Cardiac muscle cell (in vitro differentiated cells and primary cell): Measurements from ENCODE around the gene KIRREL3. TPM values are rescaled to one million over a fixed set of nuclear protein-coding genes. Genes with fewer than 3 reads are reported as not detected.

Experiments
- DNase-seq, 2 donors: peaks; one replicate each; pipeline versions ENCODE4 v3.0.0 to v3.0.0-alpha.2; 2010 to 2017; ENCODE audit warnings: low read depth in 1 of 2, low spot score in 1 of 2
- H3K27ac ChIP-seq: fragments of 200-600 bp; sonication (generic); 2 replicates; pipeline ENCODE4 v1.5.1; 2016
- H3K27me3 ChIP-seq: fragments of 200-600 bp; sonication (generic); 2 replicates; pipeline ENCODE4 v1.6.0; 2016; ENCODE audit warnings: control low read depth
- H3K36me3 ChIP-seq: fragments of 200-600 bp; sonication (generic); 2 replicates; pipeline ENCODE4 v1.5.1; 2016; ENCODE audit warnings: control low read depth
- H3K4me1 ChIP-seq: fragments of 200-600 bp; sonication (generic); 2 replicates; pipeline ENCODE4 v1.8.1; 2017; ENCODE audit warnings: low read depth, mild to moderate bottlenecking, mixed run types
- H3K4me3 ChIP-seq: fragments of 200-600 bp; sonication (generic); 2 replicates; pipeline ENCODE4 v1.5.1; 2016; ENCODE audit warnings: mild to moderate bottlenecking
- H3K9me3 ChIP-seq: fragments of 200-600 bp; sonication (generic); 2 replicates; pipeline ENCODE4 v1.5.1; 2017; ENCODE audit warnings: low read depth, mild to moderate bottlenecking, control low read depth
- CTCF ChIP-seq: IDR thresholded peaks from 2 replicates; pipeline ENCODE4 v1.5.1; 2012; ENCODE audit warnings: low read depth, mild to moderate bottlenecking, low read length
- polyA plus RNA-seq: library from polyadenylated mRNA; unstranded; fragments of >200 nt; fragmentation: Nextera tagmentation; extraction: Ambion mirVana; gene quantifications from 2 replicates; pipeline ENCODE4 v1.2.1, GENCODE V29; 2016
- total RNA-seq: library from RNA; depleted of rRNA; stranded (reverse); fragments of >200 nt; gene quantifications from 2 replicates; pipeline ENCODE4 v1.2.3, GENCODE V29; 2016

KIRREL3 gene
- total and polyA plus RNA-seq, 2 experiments from 2014 or later: 0.12 to 0.89 TPM

- no peaks in the 10 kb centered on the region for H3K9me3 ChIP-seq
- no peaks in the 10 kb centered on the region for H3K36me3 ChIP-seq
- peaks cover 49% of the 10 kb centered on the region for H3K27me3 ChIP-seq
- no peak overlapping the region for H3K4me3 ChIP-seq
- DNase-seq: no peak
- no peak overlapping the region for H3K27ac ChIP-seq
- TF ChIP-seq CTCF: no peak
- H3K4me1 ChIP-seq: no peaks in the 10 kb centered on the region
Measured at GRCh38 chr11:126945319-126945718, 55.3 kb downstream of the KIRREL3 start.

- peaks cover 33% of the 10 kb centered on the region for H3K27me3 ChIP-seq
- no peak for DNase-seq
- TF ChIP-seq CTCF: no peak
- no peaks in the 10 kb centered on the region for H3K9me3 ChIP-seq
- no peak overlapping the region for H3K4me3 ChIP-seq
- no peak overlapping the region for H3K27ac ChIP-seq
- H3K4me1 ChIP-seq: no peaks in the 10 kb centered on the region
- no peaks in the 10 kb centered on the region for H3K36me3 ChIP-seq
Measured at GRCh38 chr11:126943316-126943715, 57.3 kb downstream of the KIRREL3 start.

- Histone ChIP-seq H3K27me3 (peaks cover 22% of the 10 kb centered on the region), H3K9me3 (no peaks in the 10 kb centered on the region), H3K4me3 (no peak overlapping the region), H3K27ac (no peak overlapping the region), H3K36me3 (no peaks in the 10 kb centered on the region), H3K4me1 (no peaks in the 10 kb centered on the region)
- no peak for TF ChIP-seq CTCF
- no peak for DNase-seq
Measured at GRCh38 chr11:126942146-126942545, 58.4 kb downstream of the KIRREL3 start.

GRCh38 chr11:126939552-126939951 lies 61.0 kb downstream of the KIRREL3 start:
- Histone ChIP-seq H3K4me1 (no peaks in the 10 kb centered on the region), H3K36me3 (no peaks in the 10 kb centered on the region), H3K27ac (no peak overlapping the region), H3K27me3 (peaks cover 18% of the 10 kb centered on the region), H3K9me3 (no peaks in the 10 kb centered on the region), H3K4me3 (no peak overlapping the region)
- no peak for TF ChIP-seq CTCF
- DNase-seq: no peak

GRCh38 chr11:126938718-126939117 lies 61.9 kb downstream of the KIRREL3 start:
- Histone ChIP-seq H3K4me3 (no peak overlapping the region), H3K27me3 (peaks cover 13% of the 10 kb centered on the region), H3K36me3 (no peaks in the 10 kb centered on the region), H3K9me3 (no peaks in the 10 kb centered on the region), H3K27ac (no peak overlapping the region), H3K4me1 (no peaks in the 10 kb centered on the region)
- no peak for TF ChIP-seq CTCF
- DNase-seq: peak in 1 of 2 donors; percentile 29
